ENCODE data around the gene HK1.
"Not testable (repeated sequence)": the region's sequence is repeated elsewhere in the genome, so short reads cannot be mapped to it uniquely, and the experiment has no call there.

Gene HK1

DNA sequence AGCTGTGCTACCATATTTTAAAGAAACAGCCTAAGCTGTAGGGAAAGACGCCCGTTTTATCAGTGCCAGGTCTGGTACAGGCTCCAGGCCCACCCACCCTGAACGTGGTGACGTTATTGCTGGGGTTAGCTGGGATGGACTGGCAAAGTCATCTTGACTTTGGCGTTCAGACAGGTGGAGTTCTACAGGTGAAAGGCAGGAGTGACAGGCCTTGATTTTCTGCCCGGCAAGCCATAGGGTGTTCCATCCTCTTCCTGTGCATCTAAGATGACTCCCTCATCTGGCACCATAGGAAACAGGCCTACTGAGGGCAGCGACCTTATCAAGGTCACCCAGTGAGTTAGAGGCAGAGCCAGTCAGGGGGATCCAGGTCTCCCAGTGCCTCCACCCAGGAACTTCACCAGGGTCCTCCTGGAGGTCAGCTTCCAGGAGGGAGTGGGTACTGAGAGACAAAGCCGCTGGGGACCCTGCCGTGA lies 41.6 kb downstream of the HK1 start:
- TF ChIP-seq POLR2A (IDR thresholded peaks at IDR 0.05; ENCODE audit: extremely low read depth, insufficient read length) (no peak), MYC (IDR thresholded peaks at IDR 0.05; ENCODE audit: low read depth, low read length) (no peak)
- TF ChIP-seq, protein P1, sequence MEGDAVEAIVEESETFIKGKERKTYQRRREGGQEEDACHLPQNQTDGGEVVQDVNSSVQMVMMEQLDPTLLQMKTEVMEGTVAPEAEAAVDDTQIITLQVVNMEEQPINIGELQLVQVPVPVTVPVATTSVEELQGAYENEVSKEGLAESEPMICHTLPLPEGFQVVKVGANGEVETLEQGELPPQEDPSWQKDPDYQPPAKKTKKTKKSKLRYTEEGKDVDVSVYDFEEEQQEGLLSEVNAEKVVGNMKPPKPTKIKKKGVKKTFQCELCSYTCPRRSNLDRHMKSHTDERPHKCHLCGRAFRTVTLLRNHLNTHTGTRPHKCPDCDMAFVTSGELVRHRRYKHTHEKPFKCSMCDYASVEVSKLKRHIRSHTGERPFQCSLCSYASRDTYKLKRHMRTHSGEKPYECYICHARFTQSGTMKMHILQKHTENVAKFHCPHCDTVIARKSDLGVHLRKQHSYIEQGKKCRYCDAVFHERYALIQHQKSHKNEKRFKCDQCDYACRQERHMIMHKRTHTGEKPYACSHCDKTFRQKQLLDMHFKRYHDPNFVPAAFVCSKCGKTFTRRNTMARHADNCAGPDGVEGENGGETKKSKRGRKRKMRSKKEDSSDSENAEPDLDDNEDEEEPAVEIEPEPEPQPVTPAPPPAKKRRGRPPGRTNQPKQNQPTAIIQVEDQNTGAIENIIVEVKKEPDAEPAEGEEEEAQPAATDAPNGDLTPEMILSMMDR (IDR thresholded peaks at IDR 0.05; ENCODE audit: low read depth, low read length) = no peak
- TF ChIP-seq, protein P2, sequence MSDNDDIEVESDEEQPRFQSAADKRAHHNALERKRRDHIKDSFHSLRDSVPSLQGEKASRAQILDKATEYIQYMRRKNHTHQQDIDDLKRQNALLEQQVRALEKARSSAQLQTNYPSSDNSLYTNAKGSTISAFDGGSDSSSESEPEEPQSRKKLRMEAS (IDR thresholded peaks at IDR 0.05; ENCODE audit: low read depth, low read length) = no peak
- DNase-seq (ENCODE audit: low read depth) = no peak
- H3K4me3 ChIP-seq (ENCODE audit: low read depth, low read length) = no peak overlapping the region

DNA sequence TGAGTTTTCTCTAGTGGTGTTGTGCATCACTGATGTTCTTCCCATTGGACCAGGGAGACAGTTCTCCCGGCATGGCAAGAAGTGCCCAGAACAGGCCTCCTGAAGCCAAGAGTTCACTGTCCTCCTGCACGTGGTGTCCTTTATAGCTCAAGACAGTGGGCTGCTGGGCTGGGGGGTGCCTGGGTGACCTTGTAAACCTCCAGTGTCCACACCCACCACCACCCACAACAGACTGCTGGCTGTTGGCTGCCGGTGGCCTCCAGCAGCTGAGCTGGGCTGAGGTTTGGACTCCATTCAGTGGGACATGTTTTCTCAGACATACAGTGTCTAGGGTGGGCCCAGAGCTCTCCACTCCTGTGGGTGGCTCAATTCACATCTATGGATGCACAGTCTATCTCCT lies 42.2 kb downstream of the HK1 start:
- DNase-seq (ENCODE audit: low read depth) = no peak
- TF ChIP-seq, protein P1 (IDR thresholded peaks at IDR 0.05; ENCODE audit: low read depth, low read length) = no peak
- TF ChIP-seq, protein P2 (IDR thresholded peaks at IDR 0.05; ENCODE audit: low read depth, low read length) = no peak
- H3K4me3 ChIP-seq (ENCODE audit: low read depth, low read length) = no peak overlapping the region

DNA sequence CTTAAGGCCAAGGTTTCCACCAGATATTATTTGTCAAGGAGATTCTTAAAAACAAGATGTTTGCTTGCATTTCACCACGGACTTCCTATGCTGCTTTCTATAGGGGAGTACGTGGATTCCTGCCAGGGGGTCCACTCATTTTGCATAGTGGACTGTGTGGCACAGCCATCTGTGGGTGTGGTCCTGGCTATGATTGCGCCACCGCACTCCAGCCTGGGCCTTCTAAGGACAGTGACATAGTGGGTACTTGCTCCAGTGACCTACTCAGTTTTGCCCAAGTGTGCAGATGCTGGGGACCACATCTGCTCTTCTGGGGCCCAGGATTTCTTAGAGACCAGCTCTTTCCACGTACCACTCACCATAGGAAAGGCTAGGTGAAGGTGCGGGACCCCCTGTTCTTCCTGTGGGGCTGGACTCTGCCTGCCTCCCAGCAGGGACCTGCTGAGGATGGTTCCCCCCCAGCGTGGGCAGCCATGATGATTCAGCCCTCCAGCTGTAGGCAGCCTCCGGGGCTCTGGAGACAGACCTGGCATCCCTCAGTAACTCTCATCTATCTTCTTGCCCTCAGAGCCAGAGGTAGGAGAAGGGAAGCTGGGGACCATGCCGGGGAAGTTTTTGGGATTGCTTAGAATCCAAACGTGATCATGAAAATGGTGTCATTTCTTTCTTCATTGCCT lies 42.9 kb downstream of the HK1 start:
- TF ChIP-seq, protein P2 (IDR thresholded peaks at IDR 0.05; ENCODE audit: low read depth, low read length) = no peak
- TF ChIP-seq MYC (IDR thresholded peaks at IDR 0.05; ENCODE audit: low read depth, low read length) (no peak), POLR2A (IDR thresholded peaks at IDR 0.05; ENCODE audit: extremely low read depth, insufficient read length) (no peak)
- TF ChIP-seq, protein P1 (IDR thresholded peaks at IDR 0.05; ENCODE audit: low read depth, low read length) = no peak
- DNase-seq (ENCODE audit: low read depth) = no peak
- H3K4me3 ChIP-seq (ENCODE audit: low read depth, low read length) = no peak overlapping the region

DNA sequence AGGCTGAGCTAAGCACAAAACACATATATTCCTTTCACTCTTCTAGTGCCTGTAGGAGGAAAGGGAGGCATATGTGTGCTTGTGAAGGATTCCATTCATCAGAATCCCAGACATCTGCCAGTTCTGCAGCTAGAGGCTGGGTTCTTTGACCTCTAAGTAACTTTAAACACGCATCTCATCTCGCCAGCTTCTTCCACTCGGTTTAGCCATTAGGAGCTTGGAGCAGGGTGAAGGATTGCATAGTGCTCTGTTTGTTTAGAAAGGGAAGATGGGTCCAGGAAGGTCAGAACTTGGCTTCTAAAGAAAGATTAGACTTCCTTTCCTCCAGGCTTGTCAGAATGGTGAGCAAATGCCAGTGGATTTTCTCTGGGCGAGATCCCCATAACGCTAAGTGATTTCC lies 43.6 kb downstream of the HK1 start:
- TF ChIP-seq POLR2A (IDR thresholded peaks at IDR 0.05; ENCODE audit: extremely low read depth, insufficient read length) = no peak
- TF ChIP-seq, protein P1 (IDR thresholded peaks at IDR 0.05; ENCODE audit: low read depth, low read length) = no peak
- no peak for TF ChIP-seq MYC (IDR thresholded peaks at IDR 0.05; ENCODE audit: low read depth, low read length)
- TF ChIP-seq, protein P2 (IDR thresholded peaks at IDR 0.05; ENCODE audit: low read depth, low read length) = no peak
- no peak overlapping the region for H3K4me3 ChIP-seq (ENCODE audit: low read depth, low read length)
- DNase-seq (ENCODE audit: low read depth) = no peak

DNA sequence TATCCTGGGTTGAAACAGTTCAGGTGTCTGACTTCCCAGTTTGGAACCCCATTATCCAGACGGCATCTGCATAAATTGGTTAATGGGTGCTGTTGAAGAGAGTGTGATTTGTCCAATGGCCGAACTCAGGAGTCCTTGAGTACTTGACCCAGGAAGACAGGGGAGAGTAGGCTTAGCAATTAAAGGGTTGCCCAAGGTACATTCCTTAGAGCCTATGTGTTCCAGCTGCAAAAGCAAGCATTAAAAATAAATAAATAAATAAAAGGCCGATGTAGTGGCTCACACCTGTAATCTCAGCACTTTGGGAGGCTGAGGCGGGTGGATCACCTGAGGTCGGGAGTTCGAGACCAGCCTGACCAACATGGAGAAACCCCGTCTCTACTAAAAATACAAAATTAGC lies 44.0 kb downstream of the HK1 start:
- not testable (repeated sequence) for H3K4me3 ChIP-seq (ENCODE audit: low read depth, low read length); DNase-seq (ENCODE audit: low read depth)

DNA sequence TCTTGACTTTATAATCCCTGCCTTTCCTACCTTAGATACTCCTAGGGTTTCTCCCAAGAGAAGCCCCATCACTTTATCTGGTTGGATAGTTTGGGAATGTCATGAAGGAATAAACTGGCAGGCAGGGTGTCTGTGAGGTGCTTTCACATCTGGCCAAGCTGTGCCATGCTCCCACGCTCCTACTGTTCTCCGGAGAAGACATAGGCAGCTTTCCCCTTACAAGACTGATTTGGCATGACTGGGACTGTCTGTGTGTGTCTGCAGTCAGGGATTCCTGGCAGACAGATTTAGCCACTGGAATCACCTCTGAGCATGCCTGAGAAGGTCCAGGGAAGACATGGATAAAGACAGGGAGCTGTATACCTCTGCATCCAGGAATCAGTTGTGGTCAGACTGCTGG lies 45.3 kb downstream of the HK1 start:
- TF ChIP-seq, protein P1 (IDR thresholded peaks at IDR 0.05; ENCODE audit: low read depth, low read length) = no peak
- no peak for TF ChIP-seq POLR2A (IDR thresholded peaks at IDR 0.05; ENCODE audit: extremely low read depth, insufficient read length)
- no peak for TF ChIP-seq MYC (IDR thresholded peaks at IDR 0.05; ENCODE audit: low read depth, low read length)
- TF ChIP-seq, protein P2 (IDR thresholded peaks at IDR 0.05; ENCODE audit: low read depth, low read length) = no peak
- H3K4me3 ChIP-seq (ENCODE audit: low read depth, low read length) = no peak overlapping the region
- no peak for DNase-seq (ENCODE audit: low read depth)

Data from NB4 (cell line).